Measurements from ENCODE around the gene SLC16A4. TPM values are rescaled to one million over a fixed set of nuclear protein-coding genes. Genes with fewer than 3 reads are reported as not detected.
A peak's percentile ranks its signal among the peaks of the same experiment; 100 is the strongest.
"Not testable (repeated sequence)": the region's sequence is repeated elsewhere in the genome, so short reads cannot be mapped to it uniquely, and the experiment has no call there.

SLC16A4 gene
- polyA plus RNA-seq, 5 donors = 4.2 to 7.7 (median 7.2) TPM

GRCh38 chr1:110411173-110411735 lies 20.4 kb upstream of the SLC16A4 start:
- DNase-seq = no peak

GRCh38 chr1:110409316-110409715 lies 18.5 kb upstream of the SLC16A4 start:
- DNase-seq = no peak

GRCh38 chr1:110408488-110408887 lies 17.7 kb upstream of the SLC16A4 start:
- no peak for DNase-seq

DNA sequence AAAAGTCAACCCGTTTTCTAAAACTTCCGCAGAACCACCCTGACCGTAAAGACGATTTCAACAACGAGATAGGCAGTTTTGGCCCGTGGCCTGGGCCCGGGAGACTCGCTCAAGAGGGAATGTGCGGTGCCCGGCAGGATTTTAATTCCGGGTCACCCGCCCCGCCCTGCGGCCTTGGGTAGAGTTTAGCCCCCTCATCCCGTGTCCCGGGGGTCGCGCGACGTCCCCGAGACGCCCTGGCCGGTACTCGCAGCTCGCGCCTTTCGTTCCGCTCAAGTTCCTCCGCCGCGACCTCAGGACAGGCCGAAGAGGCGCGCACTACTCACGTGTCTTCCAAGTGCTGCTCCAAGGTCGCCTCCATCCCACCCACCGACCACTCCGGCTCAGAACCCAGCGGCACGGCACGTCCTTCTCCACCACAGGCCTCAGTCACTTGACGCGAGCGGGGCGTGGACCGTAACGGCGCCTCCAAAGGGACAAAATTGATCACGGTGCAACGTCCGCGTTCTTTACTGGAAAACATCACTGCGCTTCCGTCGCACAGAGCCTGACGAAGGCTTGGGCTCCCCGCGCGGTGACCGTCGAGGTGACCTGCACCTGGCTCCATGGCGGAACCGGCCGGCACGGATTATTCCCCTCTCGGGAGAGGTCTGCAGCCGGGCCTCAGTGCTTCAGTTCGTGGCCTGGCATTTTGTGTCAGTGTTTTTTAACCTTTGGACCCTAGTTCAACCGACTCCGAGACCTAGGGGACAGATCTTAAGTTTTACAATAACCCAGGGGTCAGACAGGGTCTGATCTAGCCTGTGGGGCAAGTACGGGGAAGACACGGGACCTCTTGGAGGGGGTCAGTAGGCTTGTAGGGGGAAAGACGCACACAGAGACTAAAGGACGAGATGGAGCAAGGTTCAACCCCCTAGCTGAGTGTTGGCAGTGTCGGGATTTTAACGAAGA lies 16.7 kb upstream of the SLC16A4 start, which contains the start of gene LAMTOR5:
Gene LAMTOR5 (minus strand): TSS at position 435 of the 951 bp plus-strand sequence. CDS start 74 bp downstream, at position 361.
- peak; percentile 92 to 95 for DNase-seq

DNA sequence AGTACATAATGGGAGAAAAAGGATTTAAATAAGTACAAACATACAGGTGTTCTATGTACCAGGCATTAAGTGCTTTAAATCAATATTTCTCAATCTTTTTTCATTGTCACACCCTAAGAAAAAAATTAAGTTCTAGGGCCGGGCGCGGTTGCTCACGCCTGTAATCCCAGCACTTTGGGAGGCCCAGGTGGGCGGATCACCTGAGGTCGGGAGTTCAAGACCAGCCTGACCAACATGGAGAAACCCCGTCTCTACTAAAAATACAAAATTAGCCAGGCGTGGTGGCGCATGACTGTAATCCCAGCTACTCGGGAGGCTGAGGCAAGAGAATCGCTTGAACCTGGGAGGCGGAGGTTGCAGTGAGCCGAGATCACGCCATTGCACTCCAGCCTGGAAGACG lies 15.6 kb upstream of the SLC16A4 start:
- DNase-seq = not testable (repeated sequence)

- DNase-seq = no peak
Measured at GRCh38 chr1:110404401-110404800, 13.6 kb upstream of the SLC16A4 start.

- no peak for DNase-seq
Measured at GRCh38 chr1:110403805-110404204, 13.0 kb upstream of the SLC16A4 start.

- not testable (repeated sequence) for DNase-seq
Measured at GRCh38 chr1:110396259-110396958, 5.6 kb upstream of the SLC16A4 start.

- no peak for DNase-seq
Measured at GRCh38 chr1:110394493-110394820, 3.6 kb upstream of the SLC16A4 start.

- no peak for DNase-seq
Measured at GRCh38 chr1:110393691-110394492, 3.1 kb upstream of the SLC16A4 start.

GRCh38 chr1:110393286-110393685 lies 2.5 kb upstream of the SLC16A4 start:
- no peak for DNase-seq

- no peak for DNase-seq
Measured at GRCh38 chr1:110390096-110390495, 730 bp downstream of the SLC16A4 start.

DNA sequence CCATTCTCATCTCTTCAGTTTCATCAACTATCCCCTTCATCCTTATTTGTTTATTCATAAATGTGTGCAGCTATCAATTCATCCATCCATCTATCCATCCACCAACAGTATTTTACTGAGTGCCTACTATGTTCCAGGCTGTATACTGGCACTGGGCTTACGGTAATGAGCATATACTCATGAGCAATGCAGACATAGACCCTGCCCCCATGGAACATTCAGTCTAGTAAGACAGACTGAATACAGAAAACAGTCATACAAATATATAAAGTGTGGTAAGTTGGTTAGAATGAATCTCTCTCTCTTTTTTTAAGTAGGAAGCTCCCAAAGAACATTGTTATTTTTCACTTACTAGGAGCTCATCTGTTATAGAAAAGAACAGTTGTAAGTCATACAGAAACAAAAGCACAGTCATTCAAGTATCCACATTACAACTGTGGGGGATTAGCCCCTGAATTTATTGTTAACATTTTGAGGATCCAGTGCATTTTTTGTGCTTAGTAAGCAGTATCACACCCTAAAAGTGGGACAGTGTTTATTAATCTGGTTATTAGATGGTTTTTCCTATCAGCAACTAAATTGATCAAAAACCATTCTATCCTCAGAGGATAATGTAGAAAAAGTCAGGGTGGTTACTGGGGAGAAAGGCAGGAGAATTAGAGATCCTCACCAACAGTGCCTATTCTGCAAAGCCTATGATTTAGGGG lies 3.6 kb downstream of the SLC16A4 start:
- no peak for DNase-seq

- no peak for DNase-seq
Measured at GRCh38 chr1:110385369-110385768, 5.5 kb downstream of the SLC16A4 start.

- DNase-seq = no peak
Measured at GRCh38 chr1:110384581-110385321, 6.1 kb downstream of the SLC16A4 start.

- DNase-seq = no peak
Measured at GRCh38 chr1:110383251-110383990, 7.4 kb downstream of the SLC16A4 start.

- DNase-seq = no peak
Measured at GRCh38 chr1:110380672-110381283, 10.0 kb downstream of the SLC16A4 start.

DNA sequence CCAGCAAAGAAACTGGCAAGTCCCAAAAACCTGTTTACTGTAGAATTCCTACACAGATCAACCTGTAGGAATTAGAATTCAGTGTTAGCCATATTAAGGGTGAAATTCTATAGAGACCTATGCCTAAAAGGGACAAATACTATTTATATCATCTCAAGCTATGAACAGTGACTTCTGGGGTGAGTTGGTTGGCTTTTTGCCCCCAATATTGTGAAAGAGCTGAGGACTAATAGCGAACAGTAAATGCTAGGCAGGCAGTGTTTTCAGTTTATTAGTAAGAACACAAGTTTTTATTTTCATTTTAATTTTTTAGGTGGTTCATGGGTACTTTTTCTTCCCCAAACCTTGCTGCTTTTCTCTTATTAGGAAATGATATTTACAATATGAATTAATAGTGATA lies 15.3 kb downstream of the SLC16A4 start:
- DNase-seq = no peak

DNA sequence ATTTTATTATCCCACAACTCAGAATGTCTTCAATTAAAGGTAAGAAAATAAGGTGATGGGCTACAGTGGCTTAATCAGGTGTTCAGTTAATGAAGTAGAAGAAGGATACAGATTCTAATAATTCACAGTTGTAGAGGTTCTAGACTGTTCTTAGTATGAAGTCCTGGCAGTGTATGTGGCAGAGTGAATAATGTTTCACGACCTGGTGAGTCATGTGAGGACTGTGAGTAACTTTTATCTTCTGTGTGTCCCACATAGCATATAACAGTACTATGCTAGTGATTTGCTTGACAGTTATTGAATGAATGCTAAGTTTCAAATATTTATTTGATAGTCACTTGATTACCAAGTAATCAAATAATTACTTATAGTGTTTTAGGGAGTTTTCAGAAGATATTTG lies 20.0 kb downstream of the SLC16A4 start:
- no peak for DNase-seq

Measured in right lung (tissue), 5 donors.